ENCODE results near the gene SF3B2.
A peak's percentile ranks its signal among the peaks of the same experiment; 100 is the strongest.

Gene SF3B2

GRCh38 chr11:66051371-66051765 is 796 bp upstream of the SF3B2 start:
- no peak for DNase-seq

- peak; percentile 40 for DNase-seq
Measured at GRCh38 chr11:66052664-66052982, 459 bp downstream of the SF3B2 start.

DNA sequence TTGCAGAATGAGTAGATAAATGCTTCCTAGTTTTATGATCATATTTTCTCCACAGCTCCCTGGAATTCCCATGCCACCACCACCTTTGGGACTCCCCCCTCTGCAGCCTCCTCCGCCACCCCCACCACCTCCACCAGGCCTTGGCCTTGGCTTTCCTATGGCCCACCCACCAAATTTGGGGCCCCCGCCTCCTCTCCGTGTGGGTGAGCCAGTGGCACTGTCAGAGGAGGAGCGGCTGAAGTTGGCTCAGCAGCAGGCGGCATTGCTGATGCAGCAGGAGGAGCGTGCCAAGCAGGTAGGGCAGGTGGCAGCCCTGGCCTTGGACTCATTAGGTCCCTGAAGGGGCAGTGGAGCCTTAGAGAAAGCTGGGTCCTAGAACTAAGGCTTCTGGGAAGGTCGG is 2.9 kb downstream of the SF3B2 start:
- no peak for DNase-seq

- no peak for DNase-seq
Measured at GRCh38 chr11:66056501-66056900, 4.3 kb downstream of the SF3B2 start.

DNA sequence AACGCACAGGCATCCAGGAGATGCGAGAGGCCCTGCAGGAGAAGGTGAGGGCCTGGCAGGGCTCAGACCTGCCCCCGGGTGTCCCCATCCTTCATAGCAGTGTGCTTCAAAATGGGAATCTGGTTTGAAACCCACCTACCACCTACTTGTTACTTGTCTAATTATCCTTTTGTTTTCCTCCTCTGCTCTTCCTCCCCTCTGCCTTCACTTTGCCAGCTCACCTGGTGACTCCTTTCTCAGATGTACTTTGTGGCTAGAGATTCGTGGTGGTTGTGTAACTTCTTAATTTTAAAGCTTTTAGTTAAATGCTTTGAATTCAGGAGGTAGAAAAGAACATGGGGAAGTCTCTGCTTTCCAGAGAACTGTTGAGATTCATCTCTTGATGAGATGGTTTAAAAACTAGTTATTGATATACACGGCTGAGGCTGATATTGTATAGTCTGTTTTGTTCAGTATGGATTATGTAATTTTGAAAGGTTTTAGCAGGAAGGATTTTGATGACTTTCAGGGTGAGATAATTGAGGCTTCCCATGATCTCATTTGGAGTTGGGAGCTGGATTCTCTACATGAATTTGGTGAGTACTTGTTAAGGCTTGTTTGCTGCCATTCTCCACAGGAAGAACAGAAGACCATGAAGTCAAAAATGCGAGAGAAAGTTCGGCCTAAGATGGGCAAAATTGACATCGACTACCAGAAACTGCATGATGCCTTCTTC is 8.0 kb downstream of the SF3B2 start:
- no peak for DNase-seq

DNA sequence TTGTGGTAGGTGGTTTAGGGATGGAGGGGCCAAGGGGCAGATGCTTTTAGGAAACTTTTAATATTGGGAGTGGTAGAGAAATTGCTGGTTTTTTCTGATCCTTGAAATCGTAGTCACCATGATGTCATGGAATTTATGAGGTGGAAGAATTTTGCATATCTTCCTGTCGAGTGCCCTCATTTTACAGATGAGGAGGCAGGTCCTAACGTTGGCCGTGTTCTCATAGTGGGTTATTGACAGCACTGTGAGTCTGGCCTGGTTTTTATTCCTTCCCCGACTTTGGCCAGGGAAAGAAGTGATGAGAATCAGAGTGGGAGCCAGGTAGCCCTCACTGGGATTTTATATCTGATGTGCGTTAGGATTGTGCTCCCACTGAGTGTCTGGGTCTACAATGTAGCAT is 9.1 kb downstream of the SF3B2 start:
- DNase-seq: no peak

GRCh38 chr11:66062408-66062807 is 10.2 kb downstream of the SF3B2 start:
- DNase-seq: no peak

- no peak for DNase-seq
Measured at GRCh38 chr11:66063900-66064299, 11.7 kb downstream of the SF3B2 start.

DNA sequence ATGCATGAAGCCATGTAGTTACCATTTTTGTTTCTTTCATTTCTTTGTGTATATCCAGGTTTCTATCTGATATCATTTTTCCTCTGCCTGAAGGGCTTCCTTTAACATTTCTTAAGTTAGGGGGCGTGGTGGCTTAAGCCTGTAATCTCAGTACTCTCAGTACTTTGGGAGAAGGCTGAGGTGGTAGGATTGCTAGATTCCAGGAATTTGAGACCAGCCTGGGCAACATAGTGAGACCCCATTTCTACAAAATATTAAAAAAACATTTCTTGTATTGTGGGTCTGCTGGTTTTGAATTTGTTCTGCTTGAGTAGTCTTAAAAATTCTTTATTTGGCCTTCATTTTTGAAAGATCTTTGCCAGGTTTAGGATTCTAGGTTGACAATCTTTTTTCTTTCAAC is 12.4 kb downstream of the SF3B2 start:
- no peak for DNase-seq

DNA sequence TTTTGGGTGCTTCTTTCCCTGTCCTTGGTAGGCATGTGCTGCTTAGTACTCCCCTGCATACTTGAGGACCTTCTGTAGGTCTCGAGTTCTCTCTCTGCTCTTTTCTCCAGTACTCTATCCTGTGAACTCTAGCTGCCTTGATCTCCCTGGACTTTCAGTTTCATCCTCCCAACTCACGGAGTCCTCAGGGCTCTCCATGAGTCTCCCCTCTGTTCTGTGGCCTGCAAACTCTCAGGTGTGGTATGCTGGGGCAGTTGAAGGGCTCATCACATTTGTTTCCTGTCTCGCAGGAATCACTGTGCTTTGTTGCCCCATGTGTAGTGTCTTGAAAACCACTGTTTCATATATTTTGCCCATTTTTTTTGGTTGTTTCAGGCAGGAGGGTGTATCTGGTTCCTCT is 14.6 kb downstream of the SF3B2 start:
- DNase-seq: no peak

- no peak for DNase-seq
Measured at GRCh38 chr11:66067640-66068039, 15.5 kb downstream of the SF3B2 start.

GRCh38 chr11:66068154-66068821 is 16.1 kb downstream of the SF3B2 start:
- DNase-seq: peak; percentile 85

GRCh38 chr11:66068923-66069714 is 17.0 kb downstream of the SF3B2 start:
- peak; percentile 75 for DNase-seq

DNA sequence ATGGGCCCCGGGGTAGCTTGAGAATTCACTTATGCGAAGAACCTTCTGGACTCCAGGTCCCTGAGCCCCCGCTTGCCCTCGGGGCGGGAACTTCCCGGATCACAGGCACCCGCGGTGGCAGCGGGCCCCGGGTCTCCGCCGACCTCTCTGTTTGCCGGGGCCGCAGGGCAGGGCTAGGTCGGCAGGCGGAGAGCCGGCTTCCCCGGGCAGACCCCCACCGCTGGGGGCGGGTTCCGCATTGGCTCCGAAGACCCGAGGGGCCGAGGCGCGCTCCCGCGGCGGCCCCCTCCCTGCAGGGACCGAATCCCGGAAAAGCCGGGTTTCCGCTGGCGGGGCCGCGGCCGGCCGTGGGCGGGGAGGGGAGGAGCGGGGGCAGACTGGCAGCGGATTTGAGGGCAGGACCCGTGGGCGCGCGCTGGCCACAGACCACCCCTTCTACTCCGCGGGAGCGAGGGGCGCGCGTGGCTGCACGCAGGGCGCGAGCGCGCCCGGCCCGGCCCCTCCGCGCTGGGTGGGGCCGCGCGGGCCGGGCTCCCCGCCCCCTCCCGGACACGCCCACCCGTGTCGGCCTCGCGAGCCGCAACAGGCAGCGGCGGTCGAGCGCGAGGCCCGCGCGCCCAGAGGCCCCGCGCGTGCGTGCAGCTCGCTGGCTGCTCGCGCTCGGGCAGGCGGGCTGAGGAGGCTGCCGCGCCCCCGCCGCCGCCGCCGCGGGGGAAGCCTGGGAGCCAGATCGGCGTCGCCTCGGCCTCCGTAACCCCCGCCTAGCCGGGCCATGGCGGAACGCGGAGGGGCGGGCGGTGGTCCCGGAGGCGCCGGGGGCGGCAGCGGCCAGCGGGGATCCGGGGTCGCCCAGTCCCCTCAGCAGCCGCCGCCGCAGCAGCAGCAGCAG is 17.8 kb downstream of the SF3B2 start, which contains the start of gene PACS1:
PACS1 (plus strand) TSS at position 558 of the 889 bp plus-strand sequence; CDS start at position 773, 215 bp downstream.
- DNase-seq: peak; percentile 75

- DNase-seq: peak; percentile 60
Measured at GRCh38 chr11:66070604-66071380, 18.6 kb downstream of the SF3B2 start.

DNA sequence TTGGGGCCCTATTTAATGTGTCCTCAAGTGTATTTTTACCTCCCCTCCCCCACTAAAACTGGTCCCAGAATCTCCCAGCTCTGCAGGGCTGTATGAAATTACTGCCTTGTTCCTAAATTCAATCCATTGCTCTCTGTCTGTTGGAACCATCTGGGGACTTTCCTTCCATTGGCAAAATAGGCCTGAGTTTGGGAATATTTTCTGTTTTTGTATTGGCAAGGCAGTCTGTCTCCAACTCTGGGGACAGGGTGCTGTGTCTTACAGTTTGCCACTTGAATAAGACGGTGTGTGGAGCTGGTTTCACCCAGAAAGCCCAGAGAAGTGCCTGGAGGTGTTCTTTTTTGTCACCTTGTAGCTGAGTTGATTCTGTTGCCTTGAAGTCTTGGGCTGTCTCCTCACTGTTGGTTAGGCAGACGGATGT is 19.2 kb downstream of the SF3B2 start:
- peak; percentile 34 for DNase-seq

DNA sequence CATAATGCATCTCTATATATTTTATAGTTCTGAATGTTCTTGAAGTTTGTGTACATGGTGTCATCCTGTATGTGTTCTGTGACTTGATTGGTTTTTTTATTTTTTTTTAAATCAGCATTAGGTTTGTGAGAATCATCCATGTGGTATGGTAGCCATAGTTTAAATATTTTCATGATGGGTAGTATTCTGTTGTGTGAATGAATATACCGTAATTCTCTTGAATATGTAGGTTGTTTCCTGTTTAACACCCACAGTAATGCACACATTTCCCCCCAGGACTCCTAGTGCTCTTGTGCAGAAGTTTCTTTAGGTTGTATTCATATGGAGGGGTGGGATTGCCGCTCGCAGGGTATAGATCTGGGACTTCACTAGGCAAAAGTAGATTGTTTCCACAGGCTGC is 19.9 kb downstream of the SF3B2 start:
- DNase-seq: no peak

- DNase-seq: no peak
Measured at GRCh38 chr11:66072518-66072917, 20.4 kb downstream of the SF3B2 start.

DNA sequence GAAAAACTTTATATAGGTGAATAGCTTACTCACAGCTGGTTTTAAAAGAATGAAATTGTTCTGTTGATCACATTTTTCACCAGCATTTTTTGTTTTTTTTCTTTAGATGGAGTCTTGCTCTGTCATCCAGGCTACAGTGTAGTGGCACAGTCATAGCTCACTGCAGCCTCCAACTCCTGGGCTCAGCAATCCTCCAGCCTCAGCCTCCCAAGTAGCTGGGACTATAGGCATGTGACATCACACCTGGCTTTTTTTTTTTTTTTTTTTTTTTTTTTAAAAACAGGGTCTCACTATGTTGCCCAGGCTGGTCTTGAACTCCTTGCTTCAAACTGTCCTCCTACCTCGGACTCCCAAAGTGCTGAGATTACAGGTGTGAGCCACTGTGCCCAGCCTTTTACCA is 21.5 kb downstream of the SF3B2 start:
- DNase-seq: no peak

- DNase-seq: no peak
Measured at GRCh38 chr11:66075273-66075672, 23.1 kb downstream of the SF3B2 start.

- DNase-seq: no peak
Measured at GRCh38 chr11:66076561-66076960, 24.4 kb downstream of the SF3B2 start.

DNA sequence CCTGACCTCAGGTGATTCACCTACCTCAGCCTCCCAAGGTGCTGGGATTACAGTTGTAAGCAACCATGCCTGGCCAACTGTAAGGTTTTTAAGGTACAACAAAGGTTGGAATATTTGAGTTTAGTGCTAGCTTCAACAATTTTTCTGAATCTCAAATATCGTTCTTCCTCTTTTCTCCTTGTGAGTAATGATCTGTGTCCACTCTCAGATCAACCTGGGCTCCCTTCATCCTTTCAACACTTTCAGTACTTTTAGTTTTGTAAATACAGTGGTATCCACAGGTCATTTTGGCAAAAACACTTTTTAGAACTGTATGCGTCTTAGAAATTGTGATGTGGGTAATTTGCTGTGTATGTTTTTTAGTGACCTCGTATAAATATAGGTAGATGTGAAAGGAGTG is 25.8 kb downstream of the SF3B2 start:
- DNase-seq: no peak

All from hematopoietic multipotent progenitor cell treated with erythropoietin and hydrocortisone succinate and interleukin-3 and kit ligand, for 6 days (in vitro differentiated cells).